Measurements from ENCODE around the gene TMSB15A.

- TF ChIP-seq POLR2A (IDR thresholded peaks at IDR 0.05; ENCODE audit: low read length) (no peak), GATA1 (IDR thresholded peaks at IDR 0.05; ENCODE audit: low read depth, low read length) (no peak)
Observed at GRCh38 chrX:102546828-102547493, 30.4 kb upstream of the TMSB15A start.
